ENCODE data around the gene C17orf75.
A peak's percentile ranks its signal among the peaks of the same experiment; 100 is the strongest.
"Not testable (repeated sequence)": the region's sequence is repeated elsewhere in the genome, so short reads cannot be mapped to it uniquely, and the experiment has no call there.

C17orf75 gene

GRCh38 chr17:32355649-32356377 lies 13.8 kb upstream of the C17orf75 start:
- H3K27me3 Mint-ChIP-seq: no peaks in the 10 kb centered on the region
- H3K4me1 Mint-ChIP-seq (ENCODE audit: low read depth): peaks cover 39% of the 10 kb centered on the region
- H3K4me3 Mint-ChIP-seq: peak overlapping the region; percentile 91
- H3K36me3 Mint-ChIP-seq (ENCODE audit: low read depth): peaks cover 97% of the 10 kb centered on the region
- intact Hi-C loops (cut with micrococcal nuclease): loop anchor here (10.0 kb wide), 1 partner anchor 361 kb away; no protein-coding TSS in a partner anchor
- peak overlapping the region; percentile 40 for H3K27ac Mint-ChIP-seq
- H3K9me3 Mint-ChIP-seq: no peaks in the 10 kb centered on the region

GRCh38 chr17:32352734-32353133 lies 10.8 kb upstream of the C17orf75 start:
- H3K4me1 Mint-ChIP-seq (ENCODE audit: low read depth): peaks cover 44% of the 10 kb centered on the region
- H3K4me3 Mint-ChIP-seq: peak overlapping the region; percentile 91
- not testable (repeated sequence) for H3K27me3 Mint-ChIP-seq, H3K27ac Mint-ChIP-seq, H3K9me3 Mint-ChIP-seq
- intact Hi-C loops (cut with micrococcal nuclease): loop anchor here (5.0 to 10.0 kb wide), 2 partner anchors 100 to 358 kb away; no protein-coding TSS in a partner anchor
- peaks cover 81% of the 10 kb centered on the region for H3K36me3 Mint-ChIP-seq (ENCODE audit: low read depth)

GRCh38 chr17:32350666-32351418 lies 8.9 kb upstream of the C17orf75 start:
- Mint-ChIP-seq H3K27ac (peak overlapping the region; percentile 94), H3K36me3 (ENCODE audit: low read depth) (peaks cover 64% of the 10 kb centered on the region), H3K27me3 (no peaks in the 10 kb centered on the region), H3K4me1 (ENCODE audit: low read depth) (peaks cover 45% of the 10 kb centered on the region), H3K4me3 (peak overlapping the region; percentile 91), H3K9me3 (no peaks in the 10 kb centered on the region)
- intact Hi-C loops (cut with micrococcal nuclease): loop anchor here (2.0 to 10.0 kb wide), 3 partner anchors 32 to 356 kb away; no protein-coding TSS in a partner anchor

- intact Hi-C loops (cut with micrococcal nuclease): loop anchor here (2.0 to 10.0 kb wide), 3 partner anchors 31 to 355 kb away; no protein-coding TSS in a partner anchor
- peaks cover 56% of the 10 kb centered on the region for H3K36me3 Mint-ChIP-seq (ENCODE audit: low read depth)
- H3K27me3 Mint-ChIP-seq: no peaks in the 10 kb centered on the region
- H3K9me3 Mint-ChIP-seq: no peaks in the 10 kb centered on the region
- peak within 1 kb of the TSS; percentile 94 for H3K27ac Mint-ChIP-seq
- peaks cover 37% of the 10 kb centered on the region for H3K4me1 Mint-ChIP-seq (ENCODE audit: low read depth)
- peak within 1 kb of the TSS; percentile 91 for H3K4me3 Mint-ChIP-seq
Observed at GRCh38 chr17:32349854-32350665, 8.1 kb upstream of the C17orf75 start, which contains the start of gene ZNF207. Gene ZNF207, plus strand, starts transcription at chr17:32350157. Its CDS starts 129 bp downstream, at chr17:32350286.

GRCh38 chr17:32349503-32349853 lies 7.5 kb upstream of the C17orf75 start:
- peak overlapping the region; percentile 94 for H3K27ac Mint-ChIP-seq
- H3K27me3 Mint-ChIP-seq: no peaks in the 10 kb centered on the region
- peaks cover 31% of the 10 kb centered on the region for H3K4me1 Mint-ChIP-seq (ENCODE audit: low read depth)
- intact Hi-C loops (cut with micrococcal nuclease): no loop called here
- H3K36me3 Mint-ChIP-seq (ENCODE audit: low read depth): peaks cover 51% of the 10 kb centered on the region
- peak overlapping the region; percentile 91 for H3K4me3 Mint-ChIP-seq
- no peaks in the 10 kb centered on the region for H3K9me3 Mint-ChIP-seq

GRCh38 chr17:32348483-32348800 lies 6.5 kb upstream of the C17orf75 start:
- peaks cover 26% of the 10 kb centered on the region for H3K4me1 Mint-ChIP-seq (ENCODE audit: low read depth)
- intact Hi-C loops (cut with micrococcal nuclease): no loop called here
- H3K9me3 Mint-ChIP-seq: no peaks in the 10 kb centered on the region

GRCh38 chr17:32345951-32346600 lies 4.1 kb upstream of the C17orf75 start:
- Mint-ChIP-seq H3K36me3 (ENCODE audit: low read depth) (peaks cover 28% of the 10 kb centered on the region), H3K9me3 (no peaks in the 10 kb centered on the region), H3K27me3 (no peaks in the 10 kb centered on the region), H3K4me3 (no peak overlapping the region), H3K27ac (peak overlapping the region; percentile 45), H3K4me1 (ENCODE audit: low read depth) (peaks cover 47% of the 10 kb centered on the region)
- intact Hi-C loops (cut with micrococcal nuclease): no loop called here

More at GRCh38 chr17:32348483-32348800, 6.5 kb upstream of the C17orf75 start:
- H3K27ac Mint-ChIP-seq: peak overlapping the region; percentile 94
- peak overlapping the region; percentile 17 for H3K4me3 Mint-ChIP-seq
- H3K36me3 Mint-ChIP-seq (ENCODE audit: low read depth): peaks cover 40% of the 10 kb centered on the region
- no peaks in the 10 kb centered on the region for H3K27me3 Mint-ChIP-seq

GRCh38 chr17:32342603-32343325 lies 791 bp upstream of the C17orf75 start:
- Mint-ChIP-seq H3K9me3 (no peaks in the 10 kb centered on the region), H3K4me1 (ENCODE audit: low read depth) (peaks cover 57% of the 10 kb centered on the region), H3K4me3 (peak overlapping the region; percentile 97), H3K36me3 (ENCODE audit: low read depth) (peaks cover 11% of the 10 kb centered on the region), H3K27me3 (no peaks in the 10 kb centered on the region), H3K27ac (peak overlapping the region; percentile 100)
- intact Hi-C loops (cut with micrococcal nuclease): no loop called here

GRCh38 chr17:32341141-32341856 lies 674 bp downstream of the C17orf75 start:
- peaks cover 11% of the 10 kb centered on the region for H3K36me3 Mint-ChIP-seq (ENCODE audit: low read depth)
- intact Hi-C loops (cut with micrococcal nuclease): no loop called here
- peaks cover 63% of the 10 kb centered on the region for H3K4me1 Mint-ChIP-seq (ENCODE audit: low read depth)

GRCh38 chr17:32335687-32336086 lies 6.3 kb downstream of the C17orf75 start:
- intact Hi-C loops (cut with micrococcal nuclease): no loop called here
- Mint-ChIP-seq H3K9me3 (no peaks in the 10 kb centered on the region), H3K27ac (no peak overlapping the region), H3K36me3 (ENCODE audit: low read depth) (peaks cover 11% of the 10 kb centered on the region), H3K27me3 (no peaks in the 10 kb centered on the region), H3K4me3 (no peak overlapping the region), H3K4me1 (ENCODE audit: low read depth) (peaks cover 58% of the 10 kb centered on the region)

More at GRCh38 chr17:32341141-32341856, 674 bp downstream of the C17orf75 start:
- H3K4me3 Mint-ChIP-seq: peak overlapping the region; percentile 97
- no peaks in the 10 kb centered on the region for H3K27me3 Mint-ChIP-seq
- H3K27ac Mint-ChIP-seq: peak overlapping the region; percentile 100
- H3K9me3 Mint-ChIP-seq: no peaks in the 10 kb centered on the region

GRCh38 chr17:32335046-32335445 lies 6.9 kb downstream of the C17orf75 start:
- no peaks in the 10 kb centered on the region for H3K9me3 Mint-ChIP-seq
- H3K4me3 Mint-ChIP-seq: no peak overlapping the region
- peaks cover 51% of the 10 kb centered on the region for H3K4me1 Mint-ChIP-seq (ENCODE audit: low read depth)
- H3K27me3 Mint-ChIP-seq: no peaks in the 10 kb centered on the region
- intact Hi-C loops (cut with micrococcal nuclease): no loop called here
- H3K36me3 Mint-ChIP-seq (ENCODE audit: low read depth): peaks cover 11% of the 10 kb centered on the region
- no peak overlapping the region for H3K27ac Mint-ChIP-seq

GRCh38 chr17:32333187-32333586 lies 8.8 kb downstream of the C17orf75 start:
- peaks cover 11% of the 10 kb centered on the region for H3K36me3 Mint-ChIP-seq (ENCODE audit: low read depth)
- peaks cover 51% of the 10 kb centered on the region for H3K4me1 Mint-ChIP-seq (ENCODE audit: low read depth)
- intact Hi-C loops (cut with micrococcal nuclease): no loop called here
- no peaks in the 10 kb centered on the region for H3K9me3 Mint-ChIP-seq
- no peak overlapping the region for H3K4me3 Mint-ChIP-seq
- peak overlapping the region; percentile 90 for H3K27ac Mint-ChIP-seq
- H3K27me3 Mint-ChIP-seq: no peaks in the 10 kb centered on the region

Measured in dendritic cell treated with granulocyte-macrophage colony-stimulating factor and Interleukin-4, amounts not matched to agents 40 ng/mL and 50 ng/mL, for 4 days (primary cell).